Left lobe of liver (tissue), 2 donors: Measurements from ENCODE around the gene TRIM52. TPM values are rescaled to one million over a fixed set of nuclear protein-coding genes. Genes with fewer than 3 reads are reported as not detected.
A peak's percentile ranks its signal among the peaks of the same experiment; 100 is the strongest.

Experiments used
- ATAC-seq: fragments of 200-7000 bp; cut with Tn5 transposase; one replicate; pipeline ENCODE4 v1.9.1; 2020; ENCODE audit warnings: mild to moderate bottlenecking, moderate library complexity
- DNase-seq: peaks from one replicate; pipeline ENCODE4 v3.0.0-alpha.2; 2020; ENCODE audit warnings: low spot score
- total RNA-seq: library from RNA; stranded (reverse); gene quantifications from one replicate; pipeline ENCODE4 v1.2.1, GENCODE V29; 2021
- donor health status: DM: no; HTN: no; CAD: no; lungs with moderate emphysema.
- donor health status: DM: no; HTN: yes; CAD: no.

Gene TRIM52
- total RNA-seq, 1 donor from 2014 or later = 6.0 TPM

DNA sequence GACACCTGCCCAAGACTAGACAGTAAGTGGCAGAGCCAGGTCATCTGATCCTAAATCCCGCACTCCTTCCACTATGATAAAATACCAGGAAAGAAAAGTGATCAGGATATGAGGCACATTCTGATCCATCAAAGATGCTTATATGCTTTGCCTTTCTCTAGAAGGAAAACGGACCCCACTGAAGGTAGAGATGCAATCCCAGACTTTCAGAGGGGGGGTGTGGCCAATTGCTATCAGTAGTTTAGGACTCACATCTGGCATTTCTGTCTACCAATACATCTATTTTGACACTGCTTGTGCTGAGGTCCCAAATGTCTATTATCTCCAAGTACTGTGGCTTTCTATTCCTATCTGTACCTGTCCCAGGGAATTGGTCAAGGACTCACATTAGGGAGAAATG, 1.7 kb downstream of the TRIM52 start:
- ATAC-seq (no peak), DNase-seq (no peak)

GRCh38 chr5:181258576-181258975, 2.4 kb downstream of the TRIM52 start:
- no peak for ATAC-seq
- DNase-seq = no peak

DNA sequence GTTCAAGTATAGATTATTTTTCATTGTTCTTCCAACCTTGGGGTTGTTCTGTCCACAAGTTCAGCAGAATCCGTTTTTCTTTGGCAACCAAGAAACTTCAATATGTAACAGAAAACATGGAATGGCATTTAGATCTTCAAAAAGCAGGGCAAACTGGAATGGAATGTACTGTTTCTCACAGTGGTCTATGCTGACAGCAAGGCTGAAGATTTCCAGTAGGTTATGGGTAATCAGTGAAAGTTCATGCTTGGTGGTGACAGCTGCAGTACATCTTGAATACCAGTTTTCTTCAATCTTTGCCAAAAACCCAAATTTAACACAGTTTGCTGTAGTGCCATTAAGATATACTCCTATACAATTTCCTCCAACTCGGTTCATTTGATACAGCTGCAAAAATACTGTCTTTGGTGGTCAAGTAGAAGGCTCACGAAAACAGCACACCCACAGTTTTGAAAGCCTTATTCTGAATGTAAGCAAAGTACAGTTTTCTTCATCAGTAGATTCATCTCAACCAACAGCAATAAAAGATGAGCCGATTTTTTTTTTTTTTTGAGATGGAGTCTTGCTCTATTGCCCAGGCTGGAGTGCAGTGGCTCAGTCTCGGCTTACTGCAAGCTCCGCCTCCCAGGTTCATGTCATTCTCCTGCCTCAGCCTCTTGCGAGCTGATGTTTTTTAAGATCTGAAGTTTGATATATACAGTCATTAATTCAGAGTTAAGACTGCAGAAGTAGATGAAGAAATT, 4.9 kb downstream of the TRIM52 start:
- DNase-seq (no peak), ATAC-seq (no peak)

DNA sequence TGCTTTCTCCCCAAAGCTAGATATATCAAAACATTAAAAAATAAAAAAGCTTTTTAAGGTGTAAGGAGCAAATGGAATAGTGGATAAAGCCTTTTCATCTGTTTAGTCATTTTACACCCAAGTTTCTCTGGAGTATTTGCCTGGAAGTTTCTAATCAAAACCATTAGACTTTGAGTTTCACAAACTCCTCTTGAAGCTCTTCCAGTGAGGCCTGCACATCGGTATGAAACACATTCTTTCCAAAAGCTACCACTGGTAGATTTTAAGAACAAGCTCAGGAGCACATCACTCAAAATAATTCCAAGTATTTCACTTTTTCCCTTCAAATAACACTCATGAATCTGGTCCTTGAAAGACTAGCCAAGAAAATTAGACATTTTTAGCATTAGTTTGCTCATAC, 5.7 kb downstream of the TRIM52 start:
- ATAC-seq = no peak
- no peak for DNase-seq

DNA sequence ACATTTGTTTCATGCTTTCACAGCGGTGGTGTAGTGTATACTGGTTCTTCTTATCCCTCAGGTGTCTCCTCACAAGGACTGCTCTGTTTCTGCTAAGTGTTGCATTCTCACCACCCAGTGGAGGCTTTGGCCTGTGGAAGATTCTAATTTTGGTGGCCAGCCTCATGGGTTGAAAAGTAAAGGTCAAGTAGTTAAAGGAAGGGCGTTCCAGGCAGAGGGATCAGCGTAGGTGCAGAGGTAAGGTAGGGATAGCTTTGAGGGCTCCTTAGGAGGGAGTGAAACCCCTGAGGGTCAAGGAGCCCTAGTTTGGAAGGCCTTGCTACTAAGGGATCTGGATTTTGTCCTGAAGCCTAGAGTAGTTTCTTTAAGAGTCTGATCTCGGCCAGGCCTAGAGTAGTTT, 12.7 kb downstream of the TRIM52 start:
- no peak for ATAC-seq
- DNase-seq = no peak

DNA sequence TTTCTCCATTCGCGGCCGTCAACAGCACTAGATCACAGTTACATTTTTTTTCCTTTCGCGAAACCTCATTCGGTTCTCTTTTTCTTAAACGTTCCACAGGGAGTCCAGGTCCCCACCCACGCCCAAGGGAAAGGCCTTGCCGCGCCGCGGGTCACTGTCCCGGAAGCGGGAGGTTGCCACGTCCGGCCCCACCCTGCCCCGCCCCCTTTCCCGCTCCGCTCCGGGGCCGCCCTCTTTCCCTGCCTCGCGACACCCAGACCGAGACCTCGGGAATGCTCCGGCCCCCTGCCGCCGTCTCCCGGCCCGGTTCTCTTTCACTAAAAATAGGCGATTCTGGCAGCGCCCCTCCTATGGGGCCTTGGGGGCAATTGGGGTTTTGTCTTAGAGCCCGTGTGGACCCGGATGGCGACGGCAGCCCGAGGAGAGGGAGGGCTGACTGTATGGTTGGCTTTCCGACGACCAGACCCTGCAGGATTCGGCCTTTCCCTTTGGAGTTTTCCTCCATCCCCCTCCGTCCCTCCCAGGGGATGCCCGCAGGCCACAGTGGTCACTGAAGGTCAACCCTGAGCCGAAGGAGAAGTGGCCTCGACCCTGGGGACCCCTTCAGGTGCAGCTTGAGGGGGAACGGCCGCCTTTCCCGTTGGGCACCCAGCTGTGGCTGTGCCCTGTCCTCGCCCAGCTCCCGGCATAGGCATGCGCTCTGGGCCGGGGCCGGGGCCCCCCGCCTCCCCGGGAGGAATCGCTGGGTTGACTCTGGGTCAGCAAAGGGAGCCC, 14.5 kb downstream of the TRIM52 start:
- ATAC-seq (peak; percentile 80), DNase-seq (peak; percentile 91)

DNA sequence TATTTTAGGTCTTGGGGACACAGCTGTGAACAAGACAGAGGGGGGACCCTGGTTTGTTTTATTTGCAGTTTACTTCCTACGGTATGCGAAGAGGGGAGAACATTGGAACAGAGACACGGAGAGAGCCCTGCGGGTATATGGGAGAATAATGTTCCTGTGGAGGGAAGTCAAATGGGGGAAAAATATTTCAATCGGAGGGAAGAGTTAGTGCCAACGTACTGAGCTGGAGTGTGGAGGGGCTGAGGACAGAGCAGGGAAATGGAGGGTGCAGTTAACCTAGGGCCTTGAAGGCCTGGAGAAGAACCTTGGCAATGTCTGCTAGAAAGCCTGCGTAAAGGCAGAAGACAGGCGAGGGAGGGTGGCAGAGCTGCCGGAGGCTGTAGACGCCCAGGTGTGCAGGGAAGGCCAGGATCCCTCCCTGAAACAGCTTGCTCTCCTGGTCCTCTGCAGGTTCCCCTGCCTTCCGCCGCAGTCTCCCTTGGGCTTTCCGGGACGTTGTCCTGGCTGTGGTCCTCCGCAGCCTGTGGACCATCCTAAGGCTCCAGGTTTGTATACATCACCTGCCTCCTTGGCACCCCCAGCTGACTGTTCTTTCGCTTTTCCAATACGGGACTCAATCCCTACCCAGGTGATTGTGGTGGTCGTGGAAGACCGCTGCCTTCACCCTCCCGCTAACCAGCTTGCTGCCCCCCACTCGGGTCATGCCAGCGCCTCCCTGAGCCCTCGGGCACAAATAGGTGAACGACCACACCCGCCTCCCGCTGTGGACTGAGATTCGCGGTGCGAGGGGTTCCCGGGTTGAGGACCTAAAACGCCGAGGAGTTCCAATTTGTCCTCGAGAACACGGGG, 15.3 kb downstream of the TRIM52 start:
- ATAC-seq (peak; percentile 3), DNase-seq (peak; percentile 52)

- DNase-seq = peak; percentile 90
- ATAC-seq = peak; percentile 72
Measured at GRCh38 chr5:181243564-181244343, 17.2 kb downstream of the TRIM52 start, which contains the start of gene RACK1. Gene RACK1, minus strand, starts transcription at chr5:181243906. Its CDS starts 106 bp downstream, at chr5:181243800.

DNA sequence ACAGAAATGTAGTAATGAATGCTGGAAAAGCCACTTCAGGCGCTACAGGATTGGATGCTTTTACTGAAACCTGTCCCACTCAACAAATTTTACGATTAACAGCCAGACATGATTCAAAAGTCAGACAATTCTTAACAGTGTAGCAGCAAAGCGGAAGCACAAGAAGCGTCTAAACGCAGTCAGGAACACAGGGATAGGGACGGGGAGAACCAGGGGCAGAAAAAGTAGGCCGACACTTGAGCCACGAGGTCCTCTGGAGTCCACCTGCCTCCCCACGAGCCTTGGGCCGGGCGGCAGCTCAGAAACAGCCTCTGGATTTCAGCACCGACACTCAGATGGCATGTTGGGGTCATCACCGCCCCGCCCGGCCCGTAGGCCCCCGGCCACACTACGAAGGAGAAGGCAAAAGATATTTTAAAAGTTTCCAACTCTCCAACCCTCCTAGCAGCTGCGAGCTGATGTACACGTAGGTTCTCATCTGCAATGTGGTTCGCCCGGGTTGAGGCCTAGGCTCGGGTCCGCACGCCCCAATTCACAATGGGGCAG, 17.9 kb downstream of the TRIM52 start:
- ATAC-seq = peak; percentile 0
- DNase-seq = no peak

GRCh38 chr5:181242031-181242451, 18.9 kb downstream of the TRIM52 start:
- no peak for DNase-seq
- ATAC-seq = no peak

- DNase-seq (no peak), ATAC-seq (no peak)
Measured at GRCh38 chr5:181241393-181241975, 19.5 kb downstream of the TRIM52 start.

- ATAC-seq (no peak), DNase-seq (no peak)
Measured at GRCh38 chr5:181239062-181239663, 21.8 kb downstream of the TRIM52 start.

GRCh38 chr5:181237729-181238385, 23.1 kb downstream of the TRIM52 start:
- DNase-seq = no peak
- no peak for ATAC-seq

DNA sequence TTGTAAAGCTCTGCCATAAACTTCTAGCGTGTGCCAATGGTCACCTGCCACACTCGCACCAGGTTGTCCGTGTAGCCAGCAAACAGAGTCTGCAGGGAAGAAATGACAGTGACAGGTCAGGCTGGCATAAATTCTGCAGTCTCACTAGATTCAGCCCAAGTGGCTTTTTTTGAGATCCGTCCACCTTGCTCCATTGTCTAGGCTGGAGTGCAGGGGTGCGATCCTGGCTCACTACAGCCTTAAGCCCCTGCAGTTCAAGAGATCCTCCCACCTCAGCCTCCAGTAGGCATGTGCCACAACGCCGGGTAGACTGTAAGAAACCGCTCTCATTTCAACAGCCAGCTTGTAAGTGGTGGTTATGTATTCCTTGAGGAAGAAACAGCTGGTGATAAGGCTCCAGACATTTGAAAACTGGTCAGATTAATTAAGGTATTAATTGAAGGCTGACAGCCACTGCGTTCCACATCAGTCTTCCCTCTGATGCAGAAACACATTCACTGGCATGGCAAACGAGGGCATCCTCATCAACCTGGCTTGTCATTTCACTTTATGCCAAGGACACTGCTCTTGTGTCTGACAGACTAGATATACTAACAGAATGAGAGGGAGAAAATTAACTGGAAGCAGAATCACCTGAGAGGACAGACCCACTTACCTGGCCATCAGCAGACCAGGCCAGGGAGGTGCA, 23.8 kb downstream of the TRIM52 start:
- DNase-seq = no peak
- no peak for ATAC-seq

GRCh38 chr5:181236471-181236870, 24.5 kb downstream of the TRIM52 start:
- no peak for DNase-seq
- no peak for ATAC-seq

DNA sequence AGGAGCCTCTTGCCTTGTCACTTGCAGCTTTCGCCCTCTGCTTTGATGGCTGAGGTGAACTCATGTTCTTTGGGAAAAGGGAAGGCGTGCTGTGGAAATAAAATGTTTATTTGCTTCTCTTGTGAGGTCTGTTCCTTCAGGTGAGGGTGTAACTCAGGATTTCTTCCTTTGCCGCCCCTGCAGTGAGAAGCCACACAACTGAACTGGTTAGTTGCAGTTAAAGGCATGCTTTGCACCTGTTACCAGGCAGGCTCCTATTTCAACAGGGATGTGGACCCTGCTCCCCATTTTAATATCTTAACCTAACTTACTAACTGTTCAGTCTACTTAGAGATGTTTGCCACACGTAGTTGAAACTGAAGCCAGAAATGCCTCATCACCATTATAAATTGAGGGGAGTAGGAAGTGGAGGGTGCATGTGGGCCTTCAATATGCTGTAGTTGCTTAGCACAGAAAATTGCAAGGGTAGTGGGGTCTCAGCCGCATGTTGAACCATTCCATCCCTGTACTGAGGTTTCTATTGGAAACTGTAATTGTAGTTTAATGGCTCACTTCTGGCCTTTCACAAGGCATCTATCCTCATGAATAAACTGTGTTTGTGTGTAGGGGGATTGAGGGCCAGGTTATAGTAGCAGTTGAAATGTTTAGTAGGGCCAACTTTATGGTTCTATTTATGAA, 25.1 kb downstream of the TRIM52 start:
- ATAC-seq (no peak), DNase-seq (no peak)

DNA sequence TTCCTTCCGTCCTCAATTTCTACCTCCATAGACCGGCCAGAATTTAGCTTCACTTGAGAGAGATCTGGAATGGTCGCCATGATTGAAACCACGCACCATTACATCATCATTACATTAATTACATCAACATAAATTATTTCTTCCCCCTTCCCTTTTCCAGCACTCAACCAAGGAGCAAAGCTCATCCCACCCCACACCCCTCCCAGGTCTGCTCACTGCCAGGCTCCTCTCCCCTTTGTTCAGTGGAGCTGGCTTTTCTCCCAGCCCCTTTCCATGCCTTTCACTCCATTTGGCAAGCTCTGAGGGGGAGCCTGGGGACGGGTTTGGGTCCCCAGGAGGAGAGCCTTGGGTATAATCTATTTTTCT, 25.6 kb downstream of the TRIM52 start:
- no peak for DNase-seq
- no peak for ATAC-seq
